Caco-2 (cell line): ENCODE data around the gene TCERG1L. TPM values are rescaled to one million over a fixed set of nuclear protein-coding genes. Genes with fewer than 3 reads are reported as not detected.

ENCODE experiments used
- BruUV-seq: library from RNA; stranded (reverse); fragments of 400-500 nt; replicated peaks from 2 replicates; lab custom pipeline; 2021; lab: Mats Ljungman, UMichigan
- CTCF ChIA-PET: fragments of 300-600 bp; sonication (Branson Sonifier 250); formaldehyde crosslinking; loops from one replicate; lab custom pipeline; 2022; ENCODE audit warnings: antibody characterized with exemption; lab: Charles Lee
- POLR2A ChIA-PET: fragments of 300-600 bp; sonication (Branson Sonifier 250); formaldehyde crosslinking; loops from one replicate; lab custom pipeline; 2022; ENCODE audit warnings: antibody characterized with exemption; lab: Charles Lee
- DNase-seq, 2 experiments: peaks; one replicate each; pipeline versions ENCODE4 v3.0.0 to v3.0.0-alpha.2; 2020 to 2022
- H3K27me3 ChIP-seq: replicated peaks from 2 replicates; pipeline ENCODE4 v1.6.0; 2011; ENCODE audit warnings: low read length; ENCODE audit not compliant: control insufficient read depth, insufficient read depth
- H3K36me3 ChIP-seq: 2 replicates; pipeline ENCODE4 v1.5.1; 2011; ENCODE audit warnings: low read length; ENCODE audit not compliant: control insufficient read depth, insufficient read depth
- H3K4me1 ChIP-seq: fragments of 250-450 bp; sonication (Bioruptor Pico); 2 replicates; pipeline ENCODE4 v1.5.1; 2020; ENCODE audit warnings: mild to moderate bottlenecking
- H3K4me3 ChIP-seq: 2 replicates; pipeline ENCODE4 v1.5.1; 2011; ENCODE audit warnings: low read depth, mild to moderate bottlenecking, control low read depth, low read length
- H3K9me3 ChIP-seq: fragments of 250-450 bp; sonication (Bioruptor Pico); 2 replicates; pipeline ENCODE4 v1.5.1; 2020; ENCODE audit warnings: mild to moderate bottlenecking, moderate library complexity
- H3K27ac Mint-ChIP-seq: one replicate; pipeline ENCODE4 v1.8.0; 2022; ENCODE audit warnings: mixed read lengths; ENCODE audit not compliant: unreplicated experiment
- H3K27me3 Mint-ChIP-seq: one replicate; pipeline ENCODE4 v1.8.0; 2022; ENCODE audit warnings: mixed read lengths; ENCODE audit not compliant: insufficient read depth, unreplicated experiment
- H3K36me3 Mint-ChIP-seq: one replicate; pipeline ENCODE4 v1.8.0; 2022; ENCODE audit warnings: mild to moderate bottlenecking, mixed read lengths; ENCODE audit not compliant: insufficient read depth, unreplicated experiment
- H3K4me1 Mint-ChIP-seq: one replicate; pipeline ENCODE4 v1.8.0; 2022; ENCODE audit warnings: low read depth, mixed read lengths; ENCODE audit not compliant: unreplicated experiment
- H3K4me3 Mint-ChIP-seq: one replicate; pipeline ENCODE4 v1.8.0; 2022; ENCODE audit warnings: mild to moderate bottlenecking, moderate library complexity, mixed read lengths; ENCODE audit not compliant: unreplicated experiment
- H3K9me3 Mint-ChIP-seq: one replicate; pipeline ENCODE4 v1.8.0; 2022; ENCODE audit warnings: mixed read lengths; ENCODE audit not compliant: unreplicated experiment
- CTCF ChIP-seq, 2 experiments: fragments of 200-600 bp in 1 of 2; IDR thresholded peaks; 1 replicate in 1 of 2; 2 replicates in 1 of 2; pipeline versions ENCODE4 v1.5.1 to v1.8.0; 2011 to 2022; ENCODE audit warnings: antibody characterized with exemption in 1 of 2, control low read depth in 1 of 2, inconsistent platforms in 1 of 2, low read depth in 1 of 2, low read length in 1 of 2, mild to moderate bottlenecking in 1 of 2, moderate library complexity in 1 of 2; ENCODE audit not compliant: insufficient read depth in 1 of 2, severe bottlenecking in 1 of 2, unreplicated experiment in 1 of 2
- intact Hi-C: fragments of 100-400 bp; cut with micrococcal nuclease; formaldehyde crosslinking; loops from one replicate; pipeline ENCODE4 v1.10.0; 2022; ENCODE audit not compliant: unreplicated experiment
- total RNA-seq: library from RNA; stranded (reverse); gene quantifications from 2 replicates; pipeline ENCODE4 v1.2.3, GENCODE V29; 2022

The TCERG1L gene
- total RNA-seq, 1 experiment from 2014 or later = not detected

- Histone ChIP-seq H3K9me3 (no peaks in the 10 kb centered on the region), H3K27me3 (no peaks in the 10 kb centered on the region), H3K4me3 (no peak overlapping the region), H3K36me3 (no peaks in the 10 kb centered on the region), H3K4me1 (no peaks in the 10 kb centered on the region)
- H3K27me3 Mint-ChIP-seq = peaks cover 7% of the 10 kb centered on the region
- intact Hi-C loops = no loop called here
- H3K36me3 Mint-ChIP-seq = no peaks in the 10 kb centered on the region
- DNase-seq = no peak
- H3K9me3 Mint-ChIP-seq = peaks cover 13% of the 10 kb centered on the region
- H3K4me3 Mint-ChIP-seq = no peak overlapping the region
- no peak for TF ChIP-seq CTCF (IDR thresholded peaks at IDR 0.05; ENCODE audit: insufficient read depth in 1 of 2, low read depth in 1 of 2, low read length in 1 of 2, severe bottlenecking in 1 of 2, unreplicated experiment in 1 of 2)
- CTCF ChIA-PET = no interaction called here
- H3K4me1 Mint-ChIP-seq = no peaks in the 10 kb centered on the region
- POLR2A ChIA-PET = no interaction called here
- BruUV-seq = no TSS peak
- H3K27ac Mint-ChIP-seq = no peak overlapping the region
Measured at GRCh38 chr10:131272897-131273451, 38.5 kb downstream of the TCERG1L start.

GRCh38 chr10:131271966-131272365 is 39.6 kb downstream of the TCERG1L start:
- Histone ChIP-seq H3K4me1 (no peaks in the 10 kb centered on the region), H3K36me3 (no peaks in the 10 kb centered on the region), H3K9me3 (no peaks in the 10 kb centered on the region), H3K27me3 (no peaks in the 10 kb centered on the region), H3K4me3 (no peak overlapping the region)
- intact Hi-C loops = no loop called here
- peaks cover 7% of the 10 kb centered on the region for H3K27me3 Mint-ChIP-seq
- peaks cover 13% of the 10 kb centered on the region for H3K9me3 Mint-ChIP-seq
- no peaks in the 10 kb centered on the region for H3K36me3 Mint-ChIP-seq
- BruUV-seq = no TSS peak
- no peak for DNase-seq
- ChIA-PET CTCF (no interaction called here), POLR2A (no interaction called here)
- no peak for TF ChIP-seq CTCF (IDR thresholded peaks at IDR 0.05; ENCODE audit: insufficient read depth in 1 of 2, low read depth in 1 of 2, low read length in 1 of 2, severe bottlenecking in 1 of 2, unreplicated experiment in 1 of 2)
- no peak overlapping the region for H3K4me3 Mint-ChIP-seq
- no peaks in the 10 kb centered on the region for H3K4me1 Mint-ChIP-seq
- no peak overlapping the region for H3K27ac Mint-ChIP-seq

GRCh38 chr10:131271195-131271880 is 40.2 kb downstream of the TCERG1L start:
- no peak for DNase-seq
- peaks cover 8% of the 10 kb centered on the region for H3K27me3 Mint-ChIP-seq
- peaks cover 13% of the 10 kb centered on the region for H3K9me3 Mint-ChIP-seq
- Histone ChIP-seq H3K36me3 (no peaks in the 10 kb centered on the region), H3K27me3 (no peaks in the 10 kb centered on the region), H3K4me1 (no peaks in the 10 kb centered on the region), H3K9me3 (no peaks in the 10 kb centered on the region), H3K4me3 (no peak overlapping the region)
- no peaks in the 10 kb centered on the region for H3K4me1 Mint-ChIP-seq
- no peak for TF ChIP-seq CTCF (IDR thresholded peaks at IDR 0.05; ENCODE audit: insufficient read depth in 1 of 2, low read depth in 1 of 2, low read length in 1 of 2, severe bottlenecking in 1 of 2, unreplicated experiment in 1 of 2)
- intact Hi-C loops = no loop called here
- ChIA-PET POLR2A (no interaction called here), CTCF (no interaction called here)
- no TSS peak for BruUV-seq
- H3K4me3 Mint-ChIP-seq = no peak overlapping the region
- no peaks in the 10 kb centered on the region for H3K36me3 Mint-ChIP-seq
- H3K27ac Mint-ChIP-seq = no peak overlapping the region
